ENCODE results near the gene TLN1. TPM values are rescaled to one million over a fixed set of nuclear protein-coding genes. Genes with fewer than 3 reads are reported as not detected.

TLN1 gene
- total and polyA plus RNA-seq, 2 of the 4 experiments (the other 2 are of a cell fraction) = 228 to 346 TPM

DNA sequence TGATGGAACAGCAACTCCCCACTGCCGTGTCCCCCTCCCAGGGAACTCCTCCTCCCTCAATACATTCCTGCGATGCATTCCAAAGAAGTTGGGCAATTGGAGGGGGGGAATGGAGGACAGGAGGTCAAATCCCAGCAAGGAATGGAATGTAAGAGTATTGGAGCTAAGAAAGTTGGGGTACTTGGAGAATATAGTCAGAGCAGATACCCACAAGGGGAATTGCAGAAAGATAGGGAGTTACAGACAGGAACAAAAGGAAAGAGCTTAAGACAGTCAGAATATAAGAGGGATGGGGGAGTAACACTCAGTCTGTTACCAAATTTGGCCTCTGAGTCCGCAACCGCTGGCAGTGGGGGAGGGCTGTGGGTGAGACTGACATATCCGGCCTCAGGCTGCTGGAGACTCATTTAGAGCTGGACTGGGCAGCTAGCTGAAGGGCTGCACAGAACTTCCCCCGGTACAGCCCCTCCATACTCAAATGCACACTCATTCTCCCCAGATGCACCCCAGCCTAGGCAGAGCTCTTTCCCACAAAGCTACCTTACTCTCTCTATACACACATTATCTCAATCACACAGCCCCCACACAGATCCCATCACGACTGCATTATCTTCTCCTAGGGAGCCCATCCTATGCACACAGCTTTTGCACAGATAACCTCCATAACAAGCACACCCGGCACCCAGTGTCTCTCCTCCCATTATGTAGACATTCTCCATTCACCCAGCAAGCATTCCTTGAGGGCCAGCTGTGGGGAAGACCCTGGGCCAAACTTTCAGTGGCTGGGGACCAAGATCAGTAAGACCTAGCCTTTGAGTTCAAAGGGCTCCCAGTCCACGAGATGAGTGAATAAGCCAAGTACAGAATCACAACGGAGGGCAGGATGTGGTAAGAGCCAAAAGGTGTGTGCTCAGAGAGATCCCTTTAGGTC is 3.7 kb downstream of the TLN1 start:
- Histone ChIP-seq H3K27me3 (ENCODE audit: control insufficient read depth, insufficient read depth, low read length) (no peaks in the 10 kb centered on the region), H3K23ac (ENCODE audit: low read depth, low read length) (peak overlapping the region; percentile 100), H3K79me1 (ENCODE audit: low read depth in 1 of 2, low read length in 2 of 2) (peaks cover 24 to 73% of the 10 kb centered on the region in 2 experiments), H3K56ac (ENCODE audit: extremely low read depth, insufficient read depth, low read length) (peak overlapping the region; percentile 100), H3K14ac (replicated peaks; ENCODE audit: low read depth, low read length) (peak overlapping the region; percentile 100), H2BK15ac (ENCODE audit: low read depth, low read length) (peak overlapping the region; percentile 97), H3K4me2 (ENCODE audit: low read depth, low read length) (peak overlapping the region; percentile 91), H3K27ac (ENCODE audit: insufficient read depth, low read length) (peak overlapping the region; percentile 90), H3K18ac (ENCODE audit: low read depth, low read length) (peak overlapping the region; percentile 98), H3K9me1 (ENCODE audit: insufficient read depth, low read length) (peaks cover 5% of the 10 kb centered on the region; the same call in 1 of the 2 replicates), H2AK9ac (replicated peaks; ENCODE audit: low read depth, low read length, poor library complexity) (peak overlapping the region; percentile 94), H3K9ac (ENCODE audit: low read depth, low read length) (peak overlapping the region; percentile 90), H2BK120ac (ENCODE audit: low read depth, low read length) (peak overlapping the region; percentile 98), H2BK20ac (ENCODE audit: low read depth, low read length) (peak overlapping the region; percentile 99), H3K9me3 (ENCODE audit: control insufficient read depth, insufficient read depth, low read length) (no peaks in the 10 kb centered on the region), H3K4me1 (ENCODE audit: control insufficient read depth, insufficient read depth, low read length) (peaks cover 25% of the 10 kb centered on the region), H3K4ac (ENCODE audit: low read depth, low read length) (peak overlapping the region; percentile 99), H4K20me1 (ENCODE audit: insufficient read depth, low read length) (peaks cover 40% of the 10 kb centered on the region), H2BK5ac (ENCODE audit: low read depth, low read length, poor library complexity, severe bottlenecking) (peak overlapping the region; percentile 96), H4K8ac (ENCODE audit: low read depth in 2 of 2, low read length in 2 of 2) (peak overlapping the region; percentile 92 to 99), H3K36me3 (ENCODE audit: control insufficient read depth, insufficient read depth, low read length) (peaks cover 25% of the 10 kb centered on the region), H2AK5ac (ENCODE audit: low read depth, low read length) (peak overlapping the region; percentile 98), H2AFZ (replicated peaks; ENCODE audit: low read length, poor library complexity) (peak overlapping the region; percentile 5), H4K5ac (ENCODE audit: low read depth, low read length) (peak overlapping the region; percentile 99), H3K4me3 (ENCODE audit: insufficient read depth, low read depth, low read length) (peak overlapping the region; percentile 41), H4K91ac (ENCODE audit: insufficient read depth, low read depth, low read length) (peak overlapping the region; percentile 100)
- ATAC-seq (ENCODE audit: low read depth) (peak; percentile 31), DNase-seq (peak; percentile 90)
- CTCF ChIA-PET = interaction anchor here (1.1 to 1.8 kb wide), 4 partner anchors 8 to 69 kb away, joined by 3 to 6 read pairs (median 4); no protein-coding TSS in a partner anchor
- POLR2A ChIA-PET (ENCODE audit: unreplicated experiment) = interaction anchor here (0.6 to 2.8 kb wide), 14 partner anchors 11 to 98 kb away, joined by 3 to 23 read pairs (median 4); partner anchors contain the start of genes CA9, CCDC107, RMRP and TPM2
- WGBS, 2 experiments (ENCODE audit: extremely low coverage in 2 of 2, insufficient read length in 1 of 2) = 0% methylated on average over 1 of the region's 10 CpGs; no CpG with 5 or more reads in 1 of the 2 experiments
- intact Hi-C loops (cut with micrococcal nuclease) (loop anchor here (1.0 to 2.0 kb wide), 2 partner anchors 38 to 70 kb away; partner anchors contain the start of genes CCDC107 and RMRP), dilution Hi-C loops (cut with HindIII; ENCODE audit: low sequenced_read_pairs, unreplicated experiment) (no loop called here), in situ Hi-C loops (cut with MboI; ENCODE audit: low sequenced_read_pairs) (no loop called here)
- BruUV-seq (replicated peaks) = TSS peak; percentile 84
- peak; percentile 62; the same call in 1 of the 2 replicates for TF ChIP-seq MAZ (IDR thresholded peaks at IDR 0.05; ENCODE audit: borderline replicate concordance, low read depth, low read length)
- TF ChIP-seq NFE2L2 (IDR thresholded peaks at IDR 0.05; ENCODE audit: low read depth, low read length) = no peak; the same call in 1 of the 2 replicates
- TF ChIP-seq RAD21 (IDR thresholded peaks at IDR 0.05; ENCODE audit: low read length) = no peak
- peak; percentile 47; the same call in 1 of the 2 replicates for TF ChIP-seq CHD1 (IDR thresholded peaks at IDR 0.05; ENCODE audit: low read depth, low read length)
- TF ChIP-seq SMC3 (IDR thresholded peaks at IDR 0.05; ENCODE audit: low read depth, low read length) = no peak
- TF ChIP-seq POLR2A (IDR thresholded peaks at IDR 0.05; ENCODE audit: low read depth, low read length) = peak; percentile 93
- TF ChIP-seq RCOR1 (IDR thresholded peaks at IDR 0.05; ENCODE audit: insufficient replicate concordance, low read length) = peak; percentile 38
- TF ChIP-seq MXI1 (IDR thresholded peaks at IDR 0.05; ENCODE audit: borderline replicate concordance, low read depth, low read length) = 0 out of 2 replicates have a peak, but pooled peaks have one; percentile 17
- TF ChIP-seq RFX5 (IDR thresholded peaks at IDR 0.05; ENCODE audit: low read depth, low read length) = 0 out of 2 replicates have a peak, but pooled peaks have one; percentile 29
- TF ChIP-seq MAFK (IDR thresholded peaks at IDR 0.05; ENCODE audit: low read depth, low read length) = no peak
- TF ChIP-seq CEBPB (IDR thresholded peaks at IDR 0.05; ENCODE audit: low read depth, low read length) = peak; percentile 94
